Motor neuron (in vitro differentiated cells): ENCODE data around the gene PLXNA4. TPM values are rescaled to one million over a fixed set of nuclear protein-coding genes. Genes with fewer than 3 reads are reported as not detected.

ENCODE experiments used
- ATAC-seq, 8 experiments: fragments of 200-7000 bp; cut with Tn5 transposase; replicated peaks in 6 of 8; 2 replicates each; pipeline ENCODE4 v1.8.0; 2021; ENCODE audit warnings: mild to moderate bottlenecking in 8 of 8, moderate library complexity in 8 of 8
- H3K27ac ChIP-seq, 2 donors: fragments of 250-450 bp; sonication (Bioruptor Pico); 2 replicates each; pipeline ENCODE4 v1.9.0; 2021; ENCODE audit warnings: antibody characterized with exemption in 2 of 2, mild to moderate bottlenecking in 2 of 2, moderate library complexity in 1 of 2
- H3K4me1 ChIP-seq, 2 donors: fragments of 250-450 bp; sonication (Bioruptor Pico); replicated peaks in 1 of 2; 2 replicates each; pipeline ENCODE4 v1.6.1; 2021; ENCODE audit warnings: antibody characterized with exemption in 2 of 2, mild to moderate bottlenecking in 2 of 2, moderate library complexity in 1 of 2
- H3K4me3 ChIP-seq, 5 donors: fragments of 250-450 bp; sonication (Bioruptor Pico); 2 replicates each; pipeline ENCODE4 v1.9.0; 2021; ENCODE audit warnings: antibody characterized with exemption in 5 of 5, mild to moderate bottlenecking in 5 of 5, moderate library complexity in 4 of 5
- WGBS, 10 experiments: fragments of 450-650 bp; shearing (Covaris generic); methylation state at CpG; one replicate each; pipeline ENCODE4 v1.0.0; 2022; 5-methylcytosine and 5-hydroxymethylcytosine counted together
- in situ Hi-C, 9 experiments: fragments of 400-800 bp; cut with MboI; loops; one replicate each; pipeline ENCODE4 v1.15.0; 2021; ENCODE audit warnings: low sequenced_read_pairs in 9 of 9, low pct_unique_long_range_greater_than_20kb in 2 of 9; ENCODE audit not compliant: unreplicated experiment in 9 of 9
- total RNA-seq, 8 experiments: library from RNA; unstranded; fragments of 300-600 nt; gene quantifications; 2 replicates each; pipeline versions ENCODE4 v1.2.3 to v1.2.4, GENCODE V29; 2022

The PLXNA4 gene
- total RNA-seq, 8 experiments from 2014 or later = 0.38 to 8.5 (median 2.6) TPM

- ATAC-seq = no peak
- no peak overlapping the region for H3K27ac ChIP-seq
- 67 to 80% methylated on average over 1 of the region's 1 CpG; no CpG with 5 or more reads in 8 of the 10 experiments for WGBS, 10 experiments
- no peak overlapping the region for H3K4me3 ChIP-seq
- in situ Hi-C loops = no loop called here
- peaks cover 3% of the 10 kb centered on the region in 2 donors for H3K4me1 ChIP-seq
Measured at GRCh38 chr7:132450696-132451095, 125.6 kb downstream of the PLXNA4 start.

GRCh38 chr7:132450188-132450587 lies 126.1 kb downstream of the PLXNA4 start:
- in situ Hi-C loops = no loop called here
- H3K4me3 ChIP-seq = no peak overlapping the region
- H3K27ac ChIP-seq = no peak overlapping the region
- peaks cover 3% of the 10 kb centered on the region in 2 donors for H3K4me1 ChIP-seq
- ATAC-seq = peak in 1 of 8 experiments; percentile 24
- WGBS, 10 experiments = 71 to 100% (median 93%) methylated on average over 2 to 4 of the region's 4 CpGs; no CpG with 5 or more reads in 6 of the 10 experiments

DNA sequence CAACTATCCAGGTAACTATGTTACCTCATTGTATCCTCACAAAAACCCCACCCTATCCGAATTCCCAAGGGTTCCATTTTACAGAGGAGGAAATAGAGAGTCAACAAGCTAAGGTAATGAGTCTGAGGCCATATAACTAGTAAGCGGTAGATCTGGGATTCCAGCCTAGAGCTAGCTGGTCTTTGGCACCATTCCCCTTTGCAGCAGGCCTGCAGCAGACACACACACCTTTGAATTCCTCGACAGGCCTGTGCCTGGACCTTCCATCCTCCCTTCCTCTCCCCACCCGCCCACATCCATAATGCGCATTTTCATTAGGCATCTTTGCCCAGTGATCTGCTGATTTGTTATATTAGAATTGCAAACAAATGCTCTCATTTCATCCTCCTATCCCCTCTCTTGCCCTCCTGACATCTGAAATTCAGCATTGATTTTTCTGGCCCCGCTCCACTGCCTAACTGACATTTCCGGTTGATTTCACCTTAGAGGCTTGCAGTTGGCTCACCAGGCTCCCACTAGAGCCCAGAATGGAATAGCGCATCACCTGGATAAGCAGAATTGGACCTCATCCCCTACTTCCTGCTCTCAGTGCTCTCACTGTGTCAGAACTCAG lies 129.5 kb downstream of the PLXNA4 start:
- in situ Hi-C loops = no loop called here
- 0 to 60% (median 38%) methylated on average over 1 to 5 of the region's 8 CpGs; no CpG with 5 or more reads in 2 of the 10 experiments for WGBS, 10 experiments
- peak in 6 of 8 experiments; percentile 76 to 97 (median 90) for ATAC-seq

DNA sequence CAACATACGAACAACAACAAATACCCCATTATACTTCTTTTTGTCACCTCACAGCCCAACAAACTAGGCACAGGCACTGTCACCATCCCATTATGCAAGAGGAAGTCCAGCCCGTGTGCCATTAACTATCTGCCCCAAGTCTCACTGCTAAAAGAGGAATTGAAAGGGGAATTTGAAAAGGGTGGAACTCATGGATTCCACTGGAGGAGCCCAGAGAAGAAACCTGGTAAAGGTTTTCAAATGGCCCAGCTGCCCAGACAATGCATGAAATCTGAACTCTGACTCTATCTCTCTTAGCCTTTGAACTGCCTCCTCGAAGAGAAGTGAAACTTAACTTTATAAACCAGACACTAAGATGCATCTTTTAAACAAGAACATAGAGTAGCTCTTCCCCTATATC lies 130.0 kb downstream of the PLXNA4 start:
- 17 to 100% (median 52%) methylated on average over 1 to 3 of the region's 3 CpGs; no CpG with 5 or more reads in 2 of the 10 experiments for WGBS, 10 experiments
- H3K27ac ChIP-seq = no peak overlapping the region
- no peak overlapping the region for H3K4me3 ChIP-seq
- in situ Hi-C loops = no loop called here
- H3K4me1 ChIP-seq = peaks cover 3% of the 10 kb centered on the region in 2 donors
- ATAC-seq = no peak

More for the DNA sequence above, 129.5 kb downstream of the PLXNA4 start:
- H3K27ac ChIP-seq = no peak overlapping the region
- H3K4me1 ChIP-seq = peaks cover 3% of the 10 kb centered on the region in 2 donors
- no peak overlapping the region for H3K4me3 ChIP-seq

DNA sequence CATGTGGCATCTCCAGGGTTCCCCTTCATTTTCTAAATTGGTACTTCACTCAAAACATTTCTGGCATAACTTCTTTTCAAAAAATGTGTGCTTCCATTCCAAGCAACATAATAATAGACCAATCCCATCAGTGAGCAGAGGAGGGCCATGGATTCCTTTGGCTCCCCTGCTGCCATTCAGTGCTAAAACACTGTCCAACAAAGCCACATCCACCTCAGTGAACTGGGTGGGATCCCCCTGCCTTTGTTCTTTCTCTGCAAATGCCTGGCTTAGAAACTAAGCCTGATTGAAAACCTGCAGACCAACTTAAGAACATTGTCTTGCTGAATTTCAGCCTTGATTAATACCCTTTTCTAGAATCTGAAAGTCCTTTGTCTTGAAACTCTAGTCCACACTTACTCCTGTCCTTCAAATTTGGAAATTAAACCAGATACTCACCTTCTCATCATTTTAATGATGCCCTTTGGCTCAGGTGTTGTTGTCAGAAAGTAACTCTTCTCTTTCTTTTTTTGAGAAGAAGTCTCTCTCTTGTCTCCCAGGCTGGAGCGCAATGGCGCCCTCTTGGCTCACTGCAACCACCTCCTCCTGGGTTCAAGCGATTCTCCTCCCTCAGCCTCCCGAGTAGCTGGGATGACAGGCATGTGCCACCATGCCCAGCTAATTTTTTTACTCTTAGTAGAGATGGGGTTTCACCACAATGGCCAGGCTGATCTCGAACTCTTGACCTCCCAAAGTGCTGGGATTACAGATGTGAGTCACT lies 132.3 kb downstream of the PLXNA4 start:
- 70 to 100% (median 88%) methylated on average over 1 to 5 of the region's 5 CpGs; no CpG with 5 or more reads in 1 of the 10 experiments for WGBS, 10 experiments

DNA sequence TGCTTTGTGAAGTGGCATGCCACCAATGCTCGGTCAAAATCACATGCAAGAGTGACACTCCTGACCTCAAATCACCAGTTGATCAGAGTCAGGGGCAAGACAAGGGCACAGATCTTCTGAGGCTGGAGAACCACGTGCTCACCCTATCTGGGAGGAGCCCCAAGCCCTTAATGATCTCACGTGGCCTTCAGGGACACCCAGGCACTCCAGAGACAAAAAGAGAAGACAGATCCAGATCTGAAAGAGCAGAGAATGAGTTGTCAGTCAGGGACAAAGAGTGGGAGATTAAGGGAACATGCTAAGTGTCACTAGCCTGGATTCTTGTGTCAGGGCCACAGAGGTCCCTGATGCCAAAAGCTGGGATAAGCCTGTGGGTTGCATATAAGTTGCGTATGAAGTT lies 134.3 kb downstream of the PLXNA4 start:
- Histone ChIP-seq H3K4me1 (peaks cover 3 to 7% of the 10 kb centered on the region in 2 donors), H3K27ac (no peak overlapping the region), H3K4me3 (no peak overlapping the region)
- ATAC-seq = peak in 2 of 8 experiments; percentile 8 to 14
- WGBS, 10 experiments = 14 to 100% (median 81%) methylated on average over 1 to 3 of the region's 4 CpGs; no CpG with 5 or more reads in 2 of the 10 experiments
- in situ Hi-C loops = no loop called here

More for the DNA sequence above, 132.3 kb downstream of the PLXNA4 start:
- in situ Hi-C loops = no loop called here
- H3K27ac ChIP-seq = no peak overlapping the region
- H3K4me3 ChIP-seq = no peak overlapping the region
- peaks cover 3% of the 10 kb centered on the region in 2 donors for H3K4me1 ChIP-seq
- ATAC-seq = no peak

DNA sequence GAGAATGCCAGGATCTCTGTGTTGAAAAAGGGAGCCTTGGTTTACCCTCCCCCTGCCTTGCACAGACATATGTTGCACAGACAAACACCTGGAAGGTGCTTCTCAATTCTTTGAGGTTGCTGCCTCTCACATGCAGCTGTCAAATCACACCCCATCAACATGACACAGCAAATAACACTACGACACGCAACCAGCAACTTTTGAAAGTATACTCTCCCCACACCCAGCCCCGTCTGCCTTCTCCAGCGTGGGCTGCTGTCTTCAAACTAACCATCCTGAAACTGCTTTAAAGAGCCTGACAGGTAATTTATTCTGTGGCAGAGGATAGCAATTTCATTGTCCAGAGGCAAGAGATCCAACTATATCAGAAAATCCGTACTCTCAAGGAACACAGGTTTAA lies 136.1 kb downstream of the PLXNA4 start:
- ATAC-seq = no peak
- 75 to 100% (median 88%) methylated on average over 1 to 5 of the region's 5 CpGs; no CpG with 5 or more reads in 2 of the 10 experiments for WGBS, 10 experiments
- Histone ChIP-seq H3K4me3 (no peak overlapping the region), H3K4me1 (peaks cover 8 to 14% of the 10 kb centered on the region in 2 donors), H3K27ac (no peak overlapping the region)
- in situ Hi-C loops = no loop called here

- peak in 1 of 8 experiments; percentile 6 for ATAC-seq
- no peak overlapping the region for H3K27ac ChIP-seq
- H3K4me1 ChIP-seq = peaks cover 9 to 19% of the 10 kb centered on the region in 2 donors
- WGBS, 10 experiments = 33 to 69% (median 51%) methylated on average over 1 to 6 of the region's 8 CpGs; no CpG with 5 or more reads in 3 of the 10 experiments
- no peak overlapping the region for H3K4me3 ChIP-seq
- in situ Hi-C loops = no loop called here
Measured at GRCh38 chr7:132438926-132439325, 137.3 kb downstream of the PLXNA4 start.

GRCh38 chr7:132437730-132438129 lies 138.5 kb downstream of the PLXNA4 start:
- Histone ChIP-seq H3K27ac (no peak overlapping the region), H3K4me1 (peaks cover 9 to 19% of the 10 kb centered on the region in 2 donors), H3K4me3 (no peak overlapping the region)
- ATAC-seq = peak in 7 of 8 experiments; percentile 40 to 82 (median 73)
- in situ Hi-C loops = no loop called here
- 20 to 90% (median 80%) methylated on average over 1 to 4 of the region's 5 CpGs; no CpG with 5 or more reads in 2 of the 10 experiments for WGBS, 10 experiments

DNA sequence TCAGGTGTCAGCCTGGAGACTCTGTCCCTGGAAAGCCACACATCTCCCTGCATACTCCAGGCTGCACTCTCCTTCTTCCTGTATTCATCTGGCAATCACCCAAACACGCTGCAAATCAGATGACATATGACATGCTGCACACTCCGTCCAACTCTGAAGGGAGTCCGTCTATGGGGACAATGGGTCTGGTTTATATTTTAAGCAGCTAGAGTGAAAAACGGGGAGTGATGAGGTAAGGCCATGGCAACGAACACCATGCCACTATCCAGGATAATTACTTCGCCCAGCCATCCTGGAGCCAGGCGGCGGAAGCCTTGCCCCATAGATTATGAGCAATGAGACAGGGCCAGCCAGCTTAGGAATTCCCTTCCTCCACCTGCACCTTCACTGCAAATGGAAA lies 140.1 kb downstream of the PLXNA4 start:
- ATAC-seq = peak in 2 of 8 experiments; percentile 13 to 68
- no peak overlapping the region for H3K27ac ChIP-seq
- WGBS, 10 experiments = 0 to 100% (median 75%) methylated on average over 1 to 7 of the region's 8 CpGs; no CpG with 5 or more reads in 2 of the 10 experiments
- peaks cover 9 to 19% of the 10 kb centered on the region in 2 donors for H3K4me1 ChIP-seq
- H3K4me3 ChIP-seq = no peak overlapping the region
- in situ Hi-C loops = no loop called here

DNA sequence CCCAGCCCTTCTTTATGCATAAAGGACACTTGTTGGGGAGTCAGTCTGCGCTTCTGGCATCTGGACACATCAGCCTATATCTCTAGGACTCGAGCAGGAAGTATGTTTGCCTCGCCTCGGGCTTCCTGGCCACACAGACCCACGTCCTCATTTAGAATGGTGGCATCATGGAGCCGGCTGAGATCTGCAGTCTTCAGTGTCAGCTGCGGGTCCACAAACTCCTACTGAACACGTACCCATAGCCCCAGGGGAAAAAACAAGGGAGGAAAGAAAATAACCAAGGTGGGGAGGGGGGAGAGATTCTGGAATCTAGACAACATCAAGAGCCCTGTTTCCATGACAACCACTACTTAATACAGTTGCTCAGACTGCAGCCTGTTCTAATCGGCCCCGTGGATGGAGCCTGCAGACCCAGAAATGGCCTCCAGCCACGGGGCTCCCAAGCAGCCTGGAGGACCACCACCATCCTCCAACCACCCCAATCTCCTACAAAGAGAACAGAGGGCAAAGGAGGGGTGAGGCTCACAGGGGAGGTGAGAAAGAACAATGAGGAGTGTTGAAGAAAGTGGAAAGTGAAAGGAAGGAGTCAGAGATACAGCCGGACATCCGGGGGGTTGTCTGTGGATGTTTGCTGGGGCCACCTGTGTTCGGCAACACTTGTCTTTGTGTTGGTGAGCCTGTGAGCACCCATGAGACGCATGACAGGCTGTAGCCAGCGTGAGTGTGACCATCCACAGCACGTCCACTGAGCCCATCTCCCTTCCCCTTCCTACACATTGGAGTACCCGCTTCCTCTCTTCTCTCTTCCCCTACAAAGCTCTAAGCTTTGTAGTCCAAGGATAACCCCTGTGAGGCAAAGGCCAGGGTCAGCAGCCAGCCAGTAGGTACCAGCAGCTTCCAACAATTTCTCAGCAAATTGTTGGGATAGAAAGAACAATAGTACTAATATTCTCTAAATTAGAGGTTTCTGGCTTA lies 141.0 kb downstream of the PLXNA4 start:
- peaks cover 9 to 19% of the 10 kb centered on the region in 2 donors for H3K4me1 ChIP-seq
- peak in 5 of 8 experiments; percentile 76 to 88 (median 84) for ATAC-seq
- peak overlapping the region in 1 of 2 donors; percentile 33 for H3K27ac ChIP-seq
- 47 to 100% (median 82%) methylated on average over 2 to 11 of the region's 18 CpGs; no CpG with 5 or more reads in 3 of the 10 experiments for WGBS, 10 experiments
- no peak overlapping the region for H3K4me3 ChIP-seq
- in situ Hi-C loops = no loop called here

GRCh38 chr7:132434041-132434440 lies 142.2 kb downstream of the PLXNA4 start:
- in situ Hi-C loops = no loop called here
- no peak for ATAC-seq
- Histone ChIP-seq H3K4me3 (no peak overlapping the region), H3K27ac (no peak overlapping the region), H3K4me1 (peaks cover 9 to 19% of the 10 kb centered on the region in 2 donors)
- 79 to 100% (median 87%) methylated on average over 1 to 7 of the region's 7 CpGs; no CpG with 5 or more reads in 1 of the 10 experiments for WGBS, 10 experiments
